Chondrocyte (in vitro differentiated cells): ENCODE measurements around the gene SBNO2. TPM values are rescaled to one million over a fixed set of nuclear protein-coding genes. Genes with fewer than 3 reads are reported as not detected.

Source experiments
- DNase-seq: peaks from one replicate; pipeline ENCODE4 v3.0.0; 2021; ENCODE audit warnings: mixed read lengths, low spot score
- H3K27ac Mint-ChIP-seq: one replicate; pipeline ENCODE4 v1.8.0; 2021; ENCODE audit warnings: mild to moderate bottlenecking, moderate library complexity, mixed read lengths; ENCODE audit not compliant: unreplicated experiment
- H3K27me3 Mint-ChIP-seq: 2 replicates; pipeline ENCODE4 v1.8.0; 2021; ENCODE audit warnings: low read depth, mixed read lengths
- H3K36me3 Mint-ChIP-seq: 2 replicates; pipeline ENCODE4 v1.8.0; 2021; ENCODE audit warnings: low read depth, mixed read lengths
- H3K4me1 Mint-ChIP-seq: 2 replicates; pipeline ENCODE4 v1.8.0; 2021; ENCODE audit warnings: low read depth, mild to moderate bottlenecking, mixed read lengths
- H3K4me3 Mint-ChIP-seq: one replicate; pipeline ENCODE4 v1.8.0; 2021; ENCODE audit warnings: mild to moderate bottlenecking, moderate library complexity, mixed read lengths; ENCODE audit not compliant: unreplicated experiment
- H3K9me3 Mint-ChIP-seq: 2 replicates; pipeline ENCODE4 v1.8.0; 2021; ENCODE audit warnings: low read depth, mixed read lengths
- total RNA-seq: library from RNA; stranded (reverse); gene quantifications from 3 replicates; pipeline ENCODE4 v1.2.1, GENCODE V29; 2021
- TF ChIP-seq, protein P1 (sequence below): fragments of 200-600 bp; sonication (generic); IDR thresholded peaks from 2 replicates; pipeline ENCODE4 v1.5.0; 2021; ENCODE audit warnings: antibody characterized with exemption, mild to moderate bottlenecking, moderate library complexity

Gene SBNO2
- total RNA-seq, 1 donor from 2014 or later: 45.6 TPM

DNA sequence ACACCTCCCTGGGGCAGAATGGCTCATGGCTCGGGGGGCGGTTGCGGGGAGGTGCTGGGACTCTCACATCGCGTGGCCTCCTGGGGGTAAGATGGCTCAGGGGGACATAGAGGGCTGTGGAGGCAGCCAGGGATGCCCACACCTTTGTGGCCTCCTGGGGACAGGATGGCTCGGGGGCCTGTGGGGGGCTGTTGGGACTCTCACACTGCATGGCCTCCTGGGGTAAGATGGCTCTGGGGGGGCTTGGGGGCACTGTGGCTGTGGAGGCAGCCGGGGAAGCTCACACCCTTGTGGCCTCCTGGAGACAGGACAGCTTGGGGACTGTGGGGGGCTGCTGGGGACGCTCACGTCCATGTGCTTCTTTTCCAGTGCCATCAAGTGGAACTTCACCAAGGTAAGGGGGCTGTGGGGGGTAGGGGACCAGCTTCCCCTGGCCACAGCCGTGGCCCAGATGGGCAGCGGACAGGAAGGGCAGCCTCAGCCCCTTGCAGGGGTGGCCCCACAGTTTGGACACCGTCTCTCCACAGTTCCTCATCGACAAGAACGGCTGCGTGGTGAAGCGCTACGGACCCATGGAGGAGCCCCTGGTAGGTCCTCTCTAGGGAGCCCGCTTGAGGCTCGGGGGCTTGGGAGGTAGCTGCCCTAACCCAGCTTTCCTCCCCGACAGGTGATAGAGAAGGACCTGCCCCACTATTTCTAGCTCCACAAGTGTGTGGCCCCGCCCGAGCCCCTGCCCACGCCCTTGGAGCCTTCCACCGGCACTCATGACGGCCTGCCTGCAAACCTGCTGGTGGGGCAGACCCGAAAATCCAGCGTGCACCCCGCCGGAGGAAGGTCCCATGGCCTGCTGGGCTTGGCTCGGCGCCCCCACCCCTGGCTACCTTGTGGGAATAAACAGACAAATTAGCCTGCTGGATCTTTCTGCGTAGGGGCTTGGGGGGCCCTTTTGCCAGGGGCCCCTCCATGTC is 67.9 kb downstream of the SBNO2 start:
- TF ChIP-seq, protein P1, sequence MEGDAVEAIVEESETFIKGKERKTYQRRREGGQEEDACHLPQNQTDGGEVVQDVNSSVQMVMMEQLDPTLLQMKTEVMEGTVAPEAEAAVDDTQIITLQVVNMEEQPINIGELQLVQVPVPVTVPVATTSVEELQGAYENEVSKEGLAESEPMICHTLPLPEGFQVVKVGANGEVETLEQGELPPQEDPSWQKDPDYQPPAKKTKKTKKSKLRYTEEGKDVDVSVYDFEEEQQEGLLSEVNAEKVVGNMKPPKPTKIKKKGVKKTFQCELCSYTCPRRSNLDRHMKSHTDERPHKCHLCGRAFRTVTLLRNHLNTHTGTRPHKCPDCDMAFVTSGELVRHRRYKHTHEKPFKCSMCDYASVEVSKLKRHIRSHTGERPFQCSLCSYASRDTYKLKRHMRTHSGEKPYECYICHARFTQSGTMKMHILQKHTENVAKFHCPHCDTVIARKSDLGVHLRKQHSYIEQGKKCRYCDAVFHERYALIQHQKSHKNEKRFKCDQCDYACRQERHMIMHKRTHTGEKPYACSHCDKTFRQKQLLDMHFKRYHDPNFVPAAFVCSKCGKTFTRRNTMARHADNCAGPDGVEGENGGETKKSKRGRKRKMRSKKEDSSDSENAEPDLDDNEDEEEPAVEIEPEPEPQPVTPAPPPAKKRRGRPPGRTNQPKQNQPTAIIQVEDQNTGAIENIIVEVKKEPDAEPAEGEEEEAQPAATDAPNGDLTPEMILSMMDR: no peak
- peak overlapping the region; percentile 8 for H3K27ac Mint-ChIP-seq
- peak overlapping the region; percentile 77 for H3K4me3 Mint-ChIP-seq
- H3K27me3 Mint-ChIP-seq: no peaks in the 10 kb centered on the region
- no peak for DNase-seq
- peaks cover 43% of the 10 kb centered on the region for H3K4me1 Mint-ChIP-seq
- H3K36me3 Mint-ChIP-seq: peaks cover 1% of the 10 kb centered on the region
- no peaks in the 10 kb centered on the region for H3K9me3 Mint-ChIP-seq

DNA sequence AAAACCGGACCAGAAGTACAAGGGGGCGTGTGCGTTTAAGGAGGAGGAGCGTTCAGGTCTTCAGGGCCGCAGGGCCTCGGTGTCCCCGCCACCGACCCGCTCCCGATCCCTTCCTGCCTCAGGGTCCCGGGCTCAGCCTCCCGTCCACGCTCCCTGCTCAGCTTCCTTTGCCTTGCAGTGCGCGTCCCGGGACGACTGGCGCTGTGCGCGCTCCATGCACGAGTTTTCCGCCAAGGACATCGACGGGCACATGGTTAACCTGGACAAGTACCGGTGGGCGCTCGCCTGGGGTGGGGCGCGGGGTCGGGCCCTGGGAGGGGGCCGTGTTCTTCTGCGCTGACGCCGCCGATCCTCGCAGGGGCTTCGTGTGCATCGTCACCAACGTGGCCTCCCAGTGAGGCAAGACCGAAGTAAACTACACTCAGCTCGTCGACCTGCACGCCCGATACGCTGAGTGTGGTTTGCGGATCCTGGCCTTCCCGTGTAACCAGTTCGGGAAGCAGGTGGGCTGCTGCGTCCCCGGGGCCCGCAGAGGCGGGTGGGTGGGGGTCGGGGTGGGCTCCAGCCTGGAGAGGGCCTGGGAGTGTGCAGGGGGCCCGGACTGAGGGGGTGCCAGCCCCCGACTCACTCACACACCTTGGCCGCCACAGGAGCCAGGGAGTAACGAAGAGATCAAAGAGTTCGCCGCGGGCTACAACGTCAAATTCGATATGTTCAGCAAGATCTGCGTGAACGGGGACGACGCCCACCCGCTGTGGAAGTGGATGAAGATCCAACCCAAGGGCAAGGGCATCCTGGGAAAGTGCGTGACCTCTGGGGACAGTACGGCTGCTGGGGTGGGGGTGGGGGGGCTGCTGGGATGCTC is 68.8 kb downstream of the SBNO2 start:
- peak overlapping the region; percentile 77 for H3K4me3 Mint-ChIP-seq
- peak overlapping the region; percentile 78 for H3K27ac Mint-ChIP-seq
- peaks cover 1% of the 10 kb centered on the region for H3K36me3 Mint-ChIP-seq
- H3K9me3 Mint-ChIP-seq: no peaks in the 10 kb centered on the region
- TF ChIP-seq, protein P1: peak; percentile 14
- H3K4me1 Mint-ChIP-seq: peaks cover 45% of the 10 kb centered on the region
- H3K27me3 Mint-ChIP-seq: no peaks in the 10 kb centered on the region
- no peak for DNase-seq

DNA sequence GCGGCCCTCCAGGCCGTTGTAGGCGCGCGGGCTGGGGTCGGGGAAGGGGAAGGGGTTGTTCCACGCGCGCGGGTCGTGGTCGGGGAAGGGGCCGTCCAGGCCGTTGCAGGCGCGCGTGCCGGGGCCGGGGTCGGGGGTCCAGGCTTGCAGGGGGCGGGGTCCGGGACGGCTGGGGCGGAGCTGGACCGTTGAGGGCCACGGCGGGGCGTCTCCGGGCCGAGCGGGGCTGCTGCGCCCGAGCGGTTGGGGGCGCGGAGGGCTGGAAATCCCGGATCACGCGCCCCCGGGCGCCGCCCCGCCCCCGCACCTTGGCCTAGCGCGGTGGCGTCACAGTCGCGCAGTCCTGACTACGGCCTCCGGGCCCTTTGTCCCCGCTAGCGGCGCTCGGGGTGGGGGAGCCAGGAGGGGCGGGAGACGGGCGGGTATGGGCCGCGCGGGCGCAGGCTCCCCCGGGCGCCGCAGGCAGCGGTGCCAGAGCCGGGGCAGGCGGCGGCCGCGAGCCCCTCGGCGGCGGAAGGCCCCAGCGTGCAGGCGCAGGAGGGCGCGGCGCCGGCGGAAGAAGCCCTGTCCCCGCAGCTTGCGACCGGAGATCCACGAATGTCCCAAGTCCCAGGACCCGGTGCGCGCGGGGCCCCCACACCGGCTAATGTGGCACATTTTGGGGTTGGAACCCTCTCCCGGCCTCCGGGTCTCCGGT is 69.6 kb downstream of the SBNO2 start:
- H3K4me3 Mint-ChIP-seq: peak overlapping the region; percentile 77
- H3K9me3 Mint-ChIP-seq: peaks cover 2% of the 10 kb centered on the region
- TF ChIP-seq, protein P1: no peak
- no peak for DNase-seq
- H3K4me1 Mint-ChIP-seq: peaks cover 51% of the 10 kb centered on the region
- no peaks in the 10 kb centered on the region for H3K27me3 Mint-ChIP-seq
- peaks cover 1% of the 10 kb centered on the region for H3K36me3 Mint-ChIP-seq
- H3K27ac Mint-ChIP-seq: peak overlapping the region; percentile 78

DNA sequence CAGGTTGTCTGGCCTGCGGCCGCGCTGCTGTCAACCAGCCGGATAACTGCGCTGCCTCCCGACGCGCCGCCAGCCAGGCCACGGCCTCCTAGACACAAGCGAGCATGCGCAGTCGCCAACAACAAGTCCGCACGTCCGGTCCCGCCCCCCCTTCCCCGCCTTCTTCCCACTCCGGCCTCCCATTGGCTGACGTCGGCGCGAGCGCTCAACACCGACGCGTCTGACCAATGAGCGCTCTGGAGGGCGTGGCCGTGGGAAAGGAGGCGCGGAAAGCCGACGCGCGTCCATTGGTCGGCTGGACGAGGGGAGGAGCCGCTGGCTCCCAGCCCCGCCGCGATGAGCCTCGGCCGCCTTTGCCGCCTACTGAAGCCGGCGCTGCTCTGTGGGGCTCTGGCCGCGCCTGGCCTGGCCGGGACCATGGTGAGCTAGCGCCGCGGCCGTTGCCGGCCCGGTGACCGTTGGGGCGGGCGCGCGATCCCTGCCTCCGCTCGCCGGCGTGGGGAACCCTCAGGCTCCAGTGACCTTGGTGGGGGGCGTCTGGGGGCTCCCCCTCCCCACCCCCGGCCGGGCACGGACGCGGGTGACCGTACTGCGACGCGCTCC is 70.3 kb downstream of the SBNO2 start, which contains the start of gene GPX4:
Gene GPX4, plus strand, starts transcription at position 287 of the 603 bp plus-strand sequence. Its CDS starts 50 bp downstream, at position 337.
- no peaks in the 10 kb centered on the region for H3K27me3 Mint-ChIP-seq
- H3K36me3 Mint-ChIP-seq: peaks cover 1% of the 10 kb centered on the region
- peak within 1 kb of the TSS; percentile 77 for H3K4me3 Mint-ChIP-seq
- TF ChIP-seq, protein P1: no peak
- peaks cover 56% of the 10 kb centered on the region for H3K4me1 Mint-ChIP-seq
- DNase-seq: peak; percentile 99
- H3K9me3 Mint-ChIP-seq: peaks cover 2% of the 10 kb centered on the region
- H3K27ac Mint-ChIP-seq: peak within 1 kb of the TSS; percentile 98
